ENCODE results near the gene IGF2. TPM values are rescaled to one million over a fixed set of nuclear protein-coding genes. Genes with fewer than 3 reads are reported as not detected.

Gene IGF2
- total RNA-seq, 4 donors from 2014 or later = 0.76 to 35.3 (median 2.8) TPM

DNA sequence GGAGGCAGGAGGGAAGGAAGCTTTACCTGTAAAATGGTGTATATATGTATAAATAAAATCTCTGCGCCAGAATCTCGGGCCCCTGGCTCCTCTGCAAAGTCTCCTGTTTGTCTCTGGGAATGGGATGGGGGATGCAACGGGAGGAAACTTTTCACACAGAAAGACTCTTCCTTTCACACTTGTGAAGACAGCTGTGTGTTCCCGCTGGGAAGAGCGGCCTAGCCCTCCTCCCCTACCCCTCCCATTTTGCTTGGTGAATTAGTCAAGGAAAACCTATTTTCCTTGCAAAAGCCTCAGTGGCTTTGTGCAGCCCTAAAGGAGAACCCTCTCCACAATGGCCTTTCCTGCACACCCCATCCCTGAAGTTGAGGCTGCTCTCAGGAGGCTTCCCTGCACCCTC lies 9.4 kb upstream of the IGF2 start:
- Histone ChIP-seq H3K4me1 (peaks cover 8 to 19% (median 10%) of the 10 kb centered on the region in 3 donors), H3K27ac (no peak overlapping the region), H3K9me3 (no peaks in the 10 kb centered on the region), H3K4me3 (no peak overlapping the region), H3K27me3 (peaks cover 16 to 89% (median 32%) of the 10 kb centered on the region in 4 donors), H3K36me3 (no peaks in the 10 kb centered on the region)
- DNase-seq = no peak
- intact Hi-C loops (cut with DNase I) = no loop called here
- 47% methylated on average over 5 of the region's 5 CpGs; no CpG with 5 or more reads in 1 of the 2 donors for WGBS, 2 donors
- no peak for TF ChIP-seq POLR2A (IDR thresholded peaks at IDR 0.05)
- TF ChIP-seq, protein P1, sequence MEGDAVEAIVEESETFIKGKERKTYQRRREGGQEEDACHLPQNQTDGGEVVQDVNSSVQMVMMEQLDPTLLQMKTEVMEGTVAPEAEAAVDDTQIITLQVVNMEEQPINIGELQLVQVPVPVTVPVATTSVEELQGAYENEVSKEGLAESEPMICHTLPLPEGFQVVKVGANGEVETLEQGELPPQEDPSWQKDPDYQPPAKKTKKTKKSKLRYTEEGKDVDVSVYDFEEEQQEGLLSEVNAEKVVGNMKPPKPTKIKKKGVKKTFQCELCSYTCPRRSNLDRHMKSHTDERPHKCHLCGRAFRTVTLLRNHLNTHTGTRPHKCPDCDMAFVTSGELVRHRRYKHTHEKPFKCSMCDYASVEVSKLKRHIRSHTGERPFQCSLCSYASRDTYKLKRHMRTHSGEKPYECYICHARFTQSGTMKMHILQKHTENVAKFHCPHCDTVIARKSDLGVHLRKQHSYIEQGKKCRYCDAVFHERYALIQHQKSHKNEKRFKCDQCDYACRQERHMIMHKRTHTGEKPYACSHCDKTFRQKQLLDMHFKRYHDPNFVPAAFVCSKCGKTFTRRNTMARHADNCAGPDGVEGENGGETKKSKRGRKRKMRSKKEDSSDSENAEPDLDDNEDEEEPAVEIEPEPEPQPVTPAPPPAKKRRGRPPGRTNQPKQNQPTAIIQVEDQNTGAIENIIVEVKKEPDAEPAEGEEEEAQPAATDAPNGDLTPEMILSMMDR (IDR thresholded peaks at IDR 0.05) = no peak

DNA sequence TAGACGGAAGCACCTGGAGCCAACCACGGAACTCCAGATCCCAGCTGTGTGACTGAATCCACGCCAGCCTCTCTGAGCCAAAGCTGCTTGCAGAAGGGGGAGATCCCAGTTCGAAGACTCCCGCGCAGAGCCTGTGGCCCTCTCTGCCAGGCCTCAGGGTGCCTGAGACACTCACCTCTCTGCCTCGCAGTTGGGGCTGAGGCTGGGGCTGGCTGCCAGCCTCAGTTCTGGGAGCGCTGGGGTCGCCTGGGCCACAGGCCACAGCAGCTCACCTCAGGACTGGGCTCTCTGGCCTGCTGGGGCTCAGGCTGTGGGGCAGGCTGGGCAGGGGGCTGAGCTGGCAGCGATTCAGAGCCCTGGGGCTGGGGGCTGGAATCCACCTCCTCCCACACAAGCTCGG lies 8.2 kb upstream of the IGF2 start:
- 7% methylated on average over 3 of the region's 11 CpGs; no CpG with 5 or more reads in 1 of the 2 donors for WGBS, 2 donors
- peaks cover 16 to 91% (median 41%) of the 10 kb centered on the region in 4 donors for H3K27me3 ChIP-seq
- H3K9me3 ChIP-seq = no peaks in the 10 kb centered on the region
- no peak for DNase-seq
- peaks cover 8 to 31% (median 12%) of the 10 kb centered on the region in 3 donors for H3K4me1 ChIP-seq
- H3K27ac ChIP-seq = no peak overlapping the region
- TF ChIP-seq POLR2A (IDR thresholded peaks at IDR 0.05) = no peak
- TF ChIP-seq, protein P1 (IDR thresholded peaks at IDR 0.05) = no peak
- no peaks in the 10 kb centered on the region for H3K36me3 ChIP-seq
- no peak overlapping the region for H3K4me3 ChIP-seq
- intact Hi-C loops (cut with DNase I) = no loop called here

DNA sequence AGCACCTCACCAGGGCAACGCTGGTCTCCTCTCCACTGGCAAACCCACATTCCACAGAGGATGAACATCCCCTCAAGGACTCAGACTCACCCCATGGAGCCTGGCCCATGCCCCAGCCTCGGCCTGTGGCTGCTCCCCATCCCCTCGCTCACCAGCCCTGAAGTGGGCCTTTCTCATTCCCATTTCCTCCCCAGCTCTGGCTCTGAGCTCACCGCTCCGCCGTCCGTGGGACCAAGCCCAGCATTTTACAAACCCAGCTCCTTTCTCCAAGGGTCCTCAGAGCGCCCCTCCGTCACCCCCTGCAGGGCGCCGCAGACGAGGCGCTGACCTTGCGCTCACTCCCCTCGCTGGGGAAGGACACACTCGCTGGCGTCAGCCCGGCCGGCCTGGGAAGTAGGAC lies 6.9 kb upstream of the IGF2 start:
- Histone ChIP-seq H3K36me3 (no peaks in the 10 kb centered on the region), H3K9me3 (no peaks in the 10 kb centered on the region), H3K4me3 (no peak overlapping the region), H3K27me3 (peaks cover 17 to 100% (median 50%) of the 10 kb centered on the region in 4 donors), H3K27ac (no peak overlapping the region), H3K4me1 (peaks cover 4 to 23% (median 6%) of the 10 kb centered on the region in 3 donors)
- DNase-seq = no peak
- intact Hi-C loops (cut with DNase I) = no loop called here
- 39 to 48% methylated on average over 4 to 5 of the region's 19 CpGs for WGBS, 2 donors
- TF ChIP-seq, protein P1 (IDR thresholded peaks at IDR 0.05) = no peak
- TF ChIP-seq POLR2A (IDR thresholded peaks at IDR 0.05) = no peak

DNA sequence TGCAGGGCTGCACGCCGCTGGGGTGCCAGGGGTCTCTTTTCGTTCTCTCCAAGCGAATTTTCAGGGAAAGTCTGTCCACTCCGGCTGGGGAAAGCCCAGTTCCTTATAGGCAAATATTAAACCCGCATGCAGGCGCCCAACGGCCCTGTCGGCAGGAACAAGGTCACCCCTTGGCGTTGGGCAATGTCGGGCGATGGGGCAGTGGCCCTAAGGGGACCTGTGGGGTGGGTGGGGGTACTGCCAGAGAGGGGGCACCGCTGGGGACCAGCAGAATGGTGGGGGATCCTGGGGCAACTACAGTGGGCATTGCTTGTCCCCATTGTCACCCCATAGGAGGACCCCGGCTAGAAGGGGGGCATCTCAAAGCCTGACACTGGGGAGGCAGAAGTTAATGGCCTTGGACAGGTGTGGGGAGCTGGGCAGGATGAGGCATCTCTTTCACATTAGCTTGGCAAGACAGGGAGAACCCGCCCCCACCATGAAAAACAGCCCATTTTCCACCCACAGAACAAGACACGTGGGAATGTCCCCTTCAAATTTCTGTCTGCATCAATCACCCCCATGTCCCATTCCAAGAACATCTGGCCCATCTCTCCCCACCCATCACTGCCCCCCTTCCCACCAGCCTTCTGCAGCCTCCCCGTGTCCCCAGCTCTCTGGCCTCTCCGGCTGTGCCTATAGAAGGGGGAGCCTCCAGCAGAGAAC lies 5.5 kb upstream of the IGF2 start:
- Histone ChIP-seq H3K27me3 (peaks cover 31 to 100% (median 53%) of the 10 kb centered on the region in 4 donors), H3K36me3 (no peaks in the 10 kb centered on the region), H3K27ac (no peak overlapping the region), H3K4me3 (no peak overlapping the region), H3K9me3 (no peaks in the 10 kb centered on the region), H3K4me1 (peaks cover 4 to 36% (median 14%) of the 10 kb centered on the region in 3 donors)
- WGBS, 2 donors = 5 to 19% methylated on average over 15 to 17 of the region's 18 CpGs
- TF ChIP-seq POLR2A (IDR thresholded peaks at IDR 0.05) = no peak
- TF ChIP-seq, protein P1 (IDR thresholded peaks at IDR 0.05) = no peak
- intact Hi-C loops (cut with DNase I) = no loop called here
- no peak for DNase-seq

DNA sequence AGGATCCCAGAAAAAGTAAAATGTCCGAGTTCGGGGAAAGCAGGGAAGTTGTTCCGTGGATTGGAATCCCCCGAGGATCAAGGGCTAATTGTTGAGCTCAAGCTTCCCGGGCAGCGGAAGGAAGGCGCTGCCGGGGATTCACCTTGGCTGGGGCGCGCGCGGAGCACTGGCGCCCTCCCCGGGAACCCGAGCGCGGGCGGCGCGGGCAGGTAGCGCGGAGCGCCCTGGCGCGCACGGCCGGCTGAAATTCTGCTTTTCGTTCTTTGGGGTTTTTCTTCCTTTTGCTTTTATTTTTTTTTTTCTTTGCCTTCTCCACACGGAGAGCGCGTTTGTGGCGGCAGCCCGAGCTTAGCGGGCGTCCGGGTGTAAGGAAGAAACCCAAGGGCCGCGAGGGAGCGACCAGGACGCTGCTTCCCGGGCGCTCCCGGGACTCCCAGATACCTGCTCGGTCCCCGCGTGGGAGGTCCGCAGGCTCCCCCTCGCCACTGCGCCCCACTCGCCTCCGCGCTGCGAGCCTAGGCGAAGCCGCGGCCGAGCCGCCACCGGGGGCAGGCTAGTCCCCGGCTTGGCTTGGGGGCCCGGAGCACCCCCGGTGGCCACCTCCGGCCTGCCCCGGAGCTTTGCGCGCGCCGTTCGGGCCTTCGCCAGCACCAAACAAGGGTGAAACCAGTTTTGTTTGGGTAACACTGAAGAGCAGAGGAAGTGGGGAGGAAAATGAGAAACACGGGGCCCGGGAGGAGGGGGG lies 4.8 kb upstream of the IGF2 start:
- 2 to 3% methylated on average over 42 to 55 of the region's 72 CpGs for WGBS, 2 donors
- Histone ChIP-seq H3K27ac (no peak overlapping the region), H3K9me3 (no peaks in the 10 kb centered on the region), H3K4me1 (peaks cover 4 to 44% (median 21%) of the 10 kb centered on the region in 3 donors), H3K4me3 (peak overlapping the region in 1 of 4 donors; percentile 10), H3K36me3 (no peaks in the 10 kb centered on the region), H3K27me3 (peaks cover 33 to 100% (median 52%) of the 10 kb centered on the region in 4 donors)
- intact Hi-C loops (cut with DNase I) = no loop called here
- TF ChIP-seq, protein P1 (IDR thresholded peaks at IDR 0.05) = no peak
- no peak for TF ChIP-seq POLR2A (IDR thresholded peaks at IDR 0.05)
- no peak for DNase-seq

Data from esophagus squamous epithelium (tissue), 5 donors.